Lower leg skin (tissue), 3 donors: ENCODE results near the gene EED.

Experiments used
- POLR2A ChIP-seq, 2 donors: fragments of 450-650 bp; IDR thresholded peaks; one replicate each; pipeline ENCODE4 v1.6.1; 2016 to 2017; ENCODE audit warnings: antibody characterized with exemption in 2 of 2, mild to moderate bottlenecking in 1 of 2, moderate library complexity in 1 of 2
- TF ChIP-seq, protein P1 (sequence below), 3 donors: fragments of 450-650 bp; IDR thresholded peaks; one replicate each; pipeline ENCODE4 v1.5.1; 2016; ENCODE audit warnings: antibody characterized with exemption in 3 of 3, mild to moderate bottlenecking in 3 of 3, moderate library complexity in 2 of 3

DNA sequence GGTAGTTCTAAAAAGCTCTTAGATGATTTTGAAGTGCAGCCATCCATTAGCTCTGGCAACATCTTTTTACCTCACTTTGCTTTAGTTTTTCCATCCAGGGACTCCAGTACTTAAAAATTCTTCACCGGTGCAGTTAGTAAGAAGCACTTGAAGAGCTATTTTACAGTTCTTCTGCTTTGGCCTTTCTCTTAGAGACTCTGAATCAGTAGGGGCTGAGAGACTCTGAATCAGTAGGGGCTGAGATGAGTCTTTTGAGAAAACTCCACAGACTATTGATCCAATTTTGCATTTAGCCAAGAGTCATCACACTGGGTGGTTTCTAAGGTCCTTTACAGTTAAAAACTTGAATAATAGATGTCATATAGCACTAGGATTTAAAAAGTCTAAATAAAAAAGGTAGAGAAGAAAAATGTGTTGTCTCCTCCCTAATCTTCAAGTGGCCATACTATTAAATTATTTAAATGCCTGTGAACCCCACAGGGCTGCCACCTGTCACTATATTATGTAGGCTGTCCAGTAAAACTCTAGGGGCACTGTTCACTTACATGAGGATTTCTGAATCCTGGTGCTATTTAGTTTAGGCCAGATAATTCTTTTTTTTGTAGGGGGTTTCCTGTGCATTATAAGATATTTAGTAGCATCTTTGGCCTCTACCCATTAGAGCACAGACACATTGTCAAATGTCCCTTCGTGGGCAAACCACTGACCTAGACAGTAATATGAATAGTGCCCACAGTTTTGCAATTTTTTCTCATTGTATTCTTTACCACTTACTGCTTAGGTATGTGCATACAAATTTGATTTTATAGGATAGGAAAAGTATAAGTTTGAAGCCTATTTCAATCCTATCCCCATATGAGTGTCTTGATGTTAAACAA, 31.2 kb downstream of the EED start:
- TF ChIP-seq, protein P1, sequence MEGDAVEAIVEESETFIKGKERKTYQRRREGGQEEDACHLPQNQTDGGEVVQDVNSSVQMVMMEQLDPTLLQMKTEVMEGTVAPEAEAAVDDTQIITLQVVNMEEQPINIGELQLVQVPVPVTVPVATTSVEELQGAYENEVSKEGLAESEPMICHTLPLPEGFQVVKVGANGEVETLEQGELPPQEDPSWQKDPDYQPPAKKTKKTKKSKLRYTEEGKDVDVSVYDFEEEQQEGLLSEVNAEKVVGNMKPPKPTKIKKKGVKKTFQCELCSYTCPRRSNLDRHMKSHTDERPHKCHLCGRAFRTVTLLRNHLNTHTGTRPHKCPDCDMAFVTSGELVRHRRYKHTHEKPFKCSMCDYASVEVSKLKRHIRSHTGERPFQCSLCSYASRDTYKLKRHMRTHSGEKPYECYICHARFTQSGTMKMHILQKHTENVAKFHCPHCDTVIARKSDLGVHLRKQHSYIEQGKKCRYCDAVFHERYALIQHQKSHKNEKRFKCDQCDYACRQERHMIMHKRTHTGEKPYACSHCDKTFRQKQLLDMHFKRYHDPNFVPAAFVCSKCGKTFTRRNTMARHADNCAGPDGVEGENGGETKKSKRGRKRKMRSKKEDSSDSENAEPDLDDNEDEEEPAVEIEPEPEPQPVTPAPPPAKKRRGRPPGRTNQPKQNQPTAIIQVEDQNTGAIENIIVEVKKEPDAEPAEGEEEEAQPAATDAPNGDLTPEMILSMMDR (IDR thresholded peaks at IDR 0.05) = no peak
- no peak for TF ChIP-seq POLR2A (IDR thresholded peaks at IDR 0.05)
